ENCODE results near the gene NELL1. TPM values are rescaled to one million over a fixed set of nuclear protein-coding genes. Genes with fewer than 3 reads are reported as not detected.

The NELL1 gene
- total RNA-seq, 6 experiments from 2014 or later, result not detected

DNA sequence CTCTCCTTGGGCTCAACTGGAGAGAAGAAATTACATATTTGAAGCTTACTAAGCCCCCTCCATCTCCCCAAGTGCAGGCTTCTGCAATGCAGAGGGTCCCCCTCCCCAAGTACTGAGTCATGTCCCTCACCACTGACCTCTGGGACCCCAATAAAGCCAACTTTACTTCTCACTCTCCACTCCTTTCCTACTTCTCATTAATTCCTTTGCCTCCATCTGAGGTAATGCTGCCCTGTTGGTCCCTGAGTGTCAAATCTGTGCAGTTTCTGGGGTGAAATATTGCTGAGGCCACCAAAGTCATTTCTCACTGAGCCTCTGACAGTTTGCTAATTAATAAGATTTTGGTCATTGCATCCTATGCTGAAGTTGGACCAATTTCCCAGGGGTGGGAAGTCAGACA lies 101.6 kb downstream of the NELL1 start:
- TF ChIP-seq, protein P1, sequence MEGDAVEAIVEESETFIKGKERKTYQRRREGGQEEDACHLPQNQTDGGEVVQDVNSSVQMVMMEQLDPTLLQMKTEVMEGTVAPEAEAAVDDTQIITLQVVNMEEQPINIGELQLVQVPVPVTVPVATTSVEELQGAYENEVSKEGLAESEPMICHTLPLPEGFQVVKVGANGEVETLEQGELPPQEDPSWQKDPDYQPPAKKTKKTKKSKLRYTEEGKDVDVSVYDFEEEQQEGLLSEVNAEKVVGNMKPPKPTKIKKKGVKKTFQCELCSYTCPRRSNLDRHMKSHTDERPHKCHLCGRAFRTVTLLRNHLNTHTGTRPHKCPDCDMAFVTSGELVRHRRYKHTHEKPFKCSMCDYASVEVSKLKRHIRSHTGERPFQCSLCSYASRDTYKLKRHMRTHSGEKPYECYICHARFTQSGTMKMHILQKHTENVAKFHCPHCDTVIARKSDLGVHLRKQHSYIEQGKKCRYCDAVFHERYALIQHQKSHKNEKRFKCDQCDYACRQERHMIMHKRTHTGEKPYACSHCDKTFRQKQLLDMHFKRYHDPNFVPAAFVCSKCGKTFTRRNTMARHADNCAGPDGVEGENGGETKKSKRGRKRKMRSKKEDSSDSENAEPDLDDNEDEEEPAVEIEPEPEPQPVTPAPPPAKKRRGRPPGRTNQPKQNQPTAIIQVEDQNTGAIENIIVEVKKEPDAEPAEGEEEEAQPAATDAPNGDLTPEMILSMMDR (IDR thresholded peaks at IDR 0.05), result no peak
- no peak for TF ChIP-seq POLR2A (IDR thresholded peaks at IDR 0.05)
- DNase-seq (no peak), ATAC-seq (no peak)
- Histone ChIP-seq H3K27me3 (no peaks in the 10 kb centered on the region), H3K9me3 (no peaks in the 10 kb centered on the region), H3K4me1 (no peaks in the 10 kb centered on the region), H3K27ac (no peak overlapping the region), H3K4me3 (no peak overlapping the region), H3K36me3 (no peaks in the 10 kb centered on the region)
- intact Hi-C loops (cut with DNase I), result no loop called here

DNA sequence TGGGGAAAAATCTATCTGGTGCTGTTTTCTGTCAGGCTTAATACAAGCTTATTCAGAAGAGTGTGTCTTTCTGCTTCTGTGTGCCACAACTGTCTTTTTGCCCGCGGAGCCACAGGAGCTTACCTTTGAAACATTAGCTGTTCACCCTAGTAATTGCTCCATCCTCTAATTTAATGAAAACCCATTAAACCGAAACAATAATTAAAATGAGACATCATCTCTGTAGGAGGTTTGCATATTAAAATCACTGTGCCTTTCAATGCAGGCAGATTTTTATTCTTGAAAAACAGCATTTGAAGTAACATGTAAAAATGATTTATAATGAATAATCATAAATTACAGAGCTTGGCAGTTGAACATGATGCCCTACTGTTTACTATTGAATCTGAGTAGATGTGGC lies 102.3 kb downstream of the NELL1 start:
- H3K27ac ChIP-seq, result no peak overlapping the region
- TF ChIP-seq, protein P1 (IDR thresholded peaks at IDR 0.05), result no peak
- no peak for TF ChIP-seq POLR2A (IDR thresholded peaks at IDR 0.05)
- 68% methylated on average over 3 of the region's 3 CpGs for WGBS (ENCODE audit: insufficient coverage, low coverage, low lambda C conversion rate, missing lambda C conversion rate)
- H3K36me3 ChIP-seq, result no peaks in the 10 kb centered on the region
- H3K4me3 ChIP-seq, result no peak overlapping the region
- H3K9me3 ChIP-seq, result no peaks in the 10 kb centered on the region
- no peaks in the 10 kb centered on the region for H3K4me1 ChIP-seq
- no peak for DNase-seq
- ATAC-seq, result no peak
- H3K27me3 ChIP-seq, result no peaks in the 10 kb centered on the region
- intact Hi-C loops (cut with DNase I), result no loop called here

- no peaks in the 10 kb centered on the region for H3K27me3 ChIP-seq
- H3K27ac ChIP-seq, result no peak overlapping the region
- intact Hi-C loops (cut with DNase I), result no loop called here
- H3K4me3 ChIP-seq, result no peak overlapping the region
- no peaks in the 10 kb centered on the region for H3K4me1 ChIP-seq
- H3K36me3 ChIP-seq, result no peaks in the 10 kb centered on the region
- no peak for TF ChIP-seq POLR2A (IDR thresholded peaks at IDR 0.05)
- TF ChIP-seq, protein P1 (IDR thresholded peaks at IDR 0.05), result no peak
- DNase-seq, result no peak
- WGBS (ENCODE audit: insufficient coverage, low coverage, low lambda C conversion rate, missing lambda C conversion rate), result 29% methylated on average over 2 of the region's 2 CpGs
- no peak for ATAC-seq
- no peaks in the 10 kb centered on the region for H3K9me3 ChIP-seq
These were observed 105.9 kb downstream of the NELL1 start for GRCh38 chr11:20775331-20775730.

GRCh38 chr11:20782775-20783174 lies 113.4 kb downstream of the NELL1 start:
- no peak for TF ChIP-seq POLR2A (IDR thresholded peaks at IDR 0.05)
- TF ChIP-seq, protein P1 (IDR thresholded peaks at IDR 0.05), result no peak
- H3K27me3 ChIP-seq, result no peaks in the 10 kb centered on the region
- no peak overlapping the region for H3K27ac ChIP-seq
- DNase-seq (no peak), ATAC-seq (no peak)
- WGBS (ENCODE audit: insufficient coverage, low coverage, low lambda C conversion rate, missing lambda C conversion rate), result 40% methylated on average over 3 of the region's 3 CpGs
- H3K4me1 ChIP-seq, result no peaks in the 10 kb centered on the region
- H3K4me3 ChIP-seq, result no peak overlapping the region
- intact Hi-C loops (cut with DNase I), result no loop called here
- H3K36me3 ChIP-seq, result no peaks in the 10 kb centered on the region
- no peaks in the 10 kb centered on the region for H3K9me3 ChIP-seq

DNA sequence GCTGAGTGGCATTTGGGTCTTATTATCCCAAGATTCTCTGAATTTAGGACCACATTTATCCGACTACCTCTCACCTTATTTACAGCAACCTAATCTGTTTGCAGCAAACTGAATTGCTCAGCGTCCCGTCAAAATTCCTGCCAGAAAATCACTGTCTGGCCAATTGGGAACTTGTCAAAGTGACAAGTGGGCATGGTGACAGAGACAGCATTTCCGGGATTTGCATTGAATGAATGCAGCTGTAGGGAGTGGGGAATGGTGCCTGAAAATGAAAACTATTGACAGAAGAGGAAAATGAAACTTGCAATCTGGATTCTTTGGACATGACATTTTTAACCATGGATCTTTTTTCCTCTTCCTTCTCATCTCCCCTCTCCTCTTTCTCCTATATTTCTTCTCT lies 113.8 kb downstream of the NELL1 start:
- TF ChIP-seq, protein P1 (IDR thresholded peaks at IDR 0.05), result no peak
- no peak for TF ChIP-seq POLR2A (IDR thresholded peaks at IDR 0.05)
- DNase-seq (no peak), ATAC-seq (no peak)
- no peaks in the 10 kb centered on the region for H3K36me3 ChIP-seq
- H3K4me1 ChIP-seq, result no peaks in the 10 kb centered on the region
- no peak overlapping the region for H3K27ac ChIP-seq
- no peak overlapping the region for H3K4me3 ChIP-seq
- H3K9me3 ChIP-seq, result no peaks in the 10 kb centered on the region
- WGBS (ENCODE audit: insufficient coverage, low coverage, low lambda C conversion rate, missing lambda C conversion rate), result 50% methylated on average over 4 of the region's 4 CpGs
- intact Hi-C loops (cut with DNase I), result no loop called here
- H3K27me3 ChIP-seq, result no peaks in the 10 kb centered on the region
